HCT116 (cell line): ENCODE measurements around the gene SERPINH1. TPM values are rescaled to one million over a fixed set of nuclear protein-coding genes. Genes with fewer than 3 reads are reported as not detected.

ENCODE experiments used
- ATAC-seq: fragments of 200-7000 bp; cut with Tn5 transposase; 2 replicates; pipeline ENCODE4 v1.9.1; 2020; ENCODE audit warnings: mild to moderate bottlenecking, moderate library complexity
- BruUV-seq: library from RNA; stranded (reverse); fragments of 400-500 nt; replicated peaks from 2 replicates; lab custom pipeline; 2021; lab: Mats Ljungman, UMichigan
- CTCF ChIA-PET: fragments of 300-600 bp; sonication (Branson Sonifier 250); formaldehyde crosslinking; loops from one replicate; lab custom pipeline; 2021; ENCODE audit warnings: antibody characterized with exemption; lab: Charles Lee
- POLR2A ChIA-PET: fragments of 300-600, 350-600 bp; sonication (Branson Sonifier 250); formaldehyde crosslinking; loops from one replicate; lab custom pipeline; 2021; ENCODE audit warnings: antibody characterized with exemption; lab: Charles Lee
- RAD21 ChIA-PET, 2 experiments: fragments of 300-600 bp; sonication (Branson Sonifier 250); formaldehyde crosslinking; loops; one replicate each; lab custom pipeline; 2023; ENCODE audit warnings: low total read pairs in 2 of 2; ENCODE audit not compliant: uncharacterized antibody in 2 of 2, unreplicated experiment in 2 of 2, low non-redundant PET in 1 of 2; lab: Charles Lee
- DNase-seq: peaks from one replicate; pipeline ENCODE4 v3.0.0-alpha.2; 2010; ENCODE audit warnings: low read depth, low spot score
- H2AFZ ChIP-seq: fragments of 200-600 bp; shearing (Covaris generic), sonication (generic); 2 replicates; pipeline ENCODE4 v1.6.1; 2017; ENCODE audit warnings: low read depth, mixed run types, mixed read lengths, antibody characterized with exemption, low read length; ENCODE audit not compliant: poor library complexity, severe bottlenecking
- H3K27ac ChIP-seq: 2 replicates; pipeline ENCODE4 v1.5.1; 2012; ENCODE audit warnings: low read depth, low read length
- H3K27me3 ChIP-seq: fragments of 200-600 bp; sonication (generic); 2 replicates; pipeline ENCODE4 v1.6.1; 2016; ENCODE audit warnings: mixed run types, low read length, mixed read lengths; ENCODE audit not compliant: insufficient read depth
- H3K36me3 ChIP-seq, 2 experiments: fragments of 200-500 bp in 1 of 2; fragments of 200-600 bp in 1 of 2; sonication (Bioruptor generic) in 1 of 2; sonication (generic) in 1 of 2; 2 replicates each; pipeline versions ENCODE4 v1.5.1 to v1.6.1; 2014 to 2016; ENCODE audit warnings: low read length in 2 of 2, inconsistent platforms in 1 of 2, mixed read lengths in 1 of 2, mixed run types in 1 of 2; ENCODE audit not compliant: insufficient read depth in 2 of 2, control insufficient read depth in 1 of 2
- H3K4me1 ChIP-seq, 2 experiments: fragments of 200-600 bp in 1 of 2; sonication (generic) in 1 of 2; 2 replicates each; pipeline versions ENCODE4 v1.5.1 to v1.6.1; 2012 to 2017; ENCODE audit warnings: low read length in 2 of 2, inconsistent platforms in 1 of 2, mild to moderate bottlenecking in 1 of 2, mixed read lengths in 1 of 2, mixed run types in 1 of 2, moderate library complexity in 1 of 2; ENCODE audit not compliant: insufficient read depth in 2 of 2, control insufficient read depth in 1 of 2
- H3K4me2 ChIP-seq: fragments of 200-600 bp; sonication (generic); 2 replicates; pipeline ENCODE4 v1.6.1; 2017; ENCODE audit warnings: mixed run types, low read length, mixed read lengths
- H3K4me3 ChIP-seq, 2 experiments: fragments of 200-600 bp in 1 of 2; sonication (generic) in 1 of 2; replicated peaks in 1 of 2; 2 replicates each; pipeline ENCODE4 v1.5.1; 2011 to 2016; ENCODE audit warnings: low read length in 2 of 2, control low read depth in 1 of 2, low read depth in 1 of 2, mild to moderate bottlenecking in 1 of 2, mixed read lengths in 1 of 2, mixed run types in 1 of 2
- H3K79me2 ChIP-seq: fragments of 200-600 bp; sonication (generic); 2 replicates; pipeline ENCODE4 v1.6.1; 2017; ENCODE audit warnings: mild to moderate bottlenecking, mixed run types, low read length, moderate library complexity, mixed read lengths; ENCODE audit not compliant: insufficient read depth
- H3K9ac ChIP-seq: fragments of 200-600 bp; sonication (generic); 2 replicates; pipeline ENCODE4 v1.6.1; 2016; ENCODE audit warnings: low read length, mixed read lengths
- H3K9me2 ChIP-seq: fragments of 200-600 bp; sonication (generic), shearing (Covaris generic); 2 replicates; pipeline ENCODE4 v1.6.1; 2017; ENCODE audit warnings: mixed run types, mild to moderate bottlenecking, moderate library complexity; ENCODE audit not compliant: insufficient read depth
- H3K9me3 ChIP-seq, 2 experiments: fragments of 200-500 bp in 1 of 2; fragments of 200-600 bp in 1 of 2; sonication (Bioruptor generic) in 1 of 2; sonication (generic) in 1 of 2; 2 replicates each; pipeline ENCODE4 v1.6.1; 2014 to 2017; ENCODE audit warnings: low read length in 2 of 2, mixed read lengths in 2 of 2, inconsistent platforms in 1 of 2, low read depth in 1 of 2, mild to moderate bottlenecking in 1 of 2, mixed run types in 1 of 2, moderate library complexity in 1 of 2; ENCODE audit not compliant: control insufficient read depth in 1 of 2, insufficient read depth in 1 of 2
- H4K20me1 ChIP-seq: fragments of 200-600 bp; sonication (generic), shearing (Covaris generic); 2 replicates; pipeline ENCODE4 v1.6.1; 2017; ENCODE audit warnings: mixed run types, mild to moderate bottlenecking, moderate library complexity; ENCODE audit not compliant: insufficient read depth
- ATF3 ChIP-seq: IDR thresholded peaks from 2 replicates; pipeline ENCODE4 v1.6.1; 2012
- CEBPB ChIP-seq: IDR thresholded peaks from 2 replicates; pipeline ENCODE4 v1.6.1; 2012; ENCODE audit warnings: low read depth
- CTCF ChIP-seq, 3 experiments: fragments of 200-600 bp in 1 of 3; sonication (generic) in 1 of 3; IDR thresholded peaks in 2 of 3; conservative IDR thresholded peaks in 1 of 3; 2 replicates each; pipeline ENCODE4 v1.5.1; 2012 to 2017; ENCODE audit warnings: low read depth in 2 of 3, low read length in 2 of 3, antibody characterized with exemption in 1 of 3, borderline replicate concordance in 1 of 3, control low read depth in 1 of 3, mild to moderate bottlenecking in 1 of 3, mixed read lengths in 1 of 3, mixed run types in 1 of 3, moderate library complexity in 1 of 3; ENCODE audit not compliant: insufficient read depth in 1 of 3
- EZH2phosphoT487 ChIP-seq: fragments of 200-600 bp; IDR thresholded peaks from 2 replicates; pipeline ENCODE4 v1.6.1; 2018; ENCODE audit warnings: antibody characterized with exemption, borderline replicate concordance
- YY1 ChIP-seq: IDR thresholded peaks from 2 replicates; pipeline ENCODE4 v1.6.1; 2011; ENCODE audit warnings: low read length, low read depth, moderate library complexity, mild to moderate bottlenecking; ENCODE audit not compliant: insufficient replicate concordance; ENCODE audit errors: extremely low read depth
- ZBTB33 ChIP-seq: IDR thresholded peaks from 2 replicates; pipeline ENCODE4 v1.6.1; 2011; ENCODE audit warnings: mild to moderate bottlenecking, low read length, moderate library complexity; ENCODE audit not compliant: insufficient replicate concordance; ENCODE audit errors: extremely low read depth
- ZFX ChIP-seq: fragments of 450-650 bp; IDR thresholded peaks from 2 replicates; pipeline ENCODE4 v1.6.1; 2017
- ZNF274 ChIP-seq: fragments of 200-500 bp; sonication (Bioruptor generic); IDR thresholded peaks from 2 replicates; pipeline ENCODE4 v1.6.1; 2014; ENCODE audit warnings: mild to moderate bottlenecking, low read depth, low read length, inconsistent platforms
- intact Hi-C: fragments of 100-400 bp; cut with micrococcal nuclease; formaldehyde crosslinking; loops from 2 replicates; pipeline ENCODE4 v1.10.0; 2022
- total RNA-seq: library from RNA; stranded (reverse); gene quantifications from one replicate; pipeline ENCODE4 v1.2.1, GENCODE V29; 2021; ENCODE audit not compliant: unreplicated experiment

SERPINH1 gene
- total RNA-seq, 1 experiment from 2014 or later: 84.9 TPM

- TF ChIP-seq ZBTB33 (no peak), CEBPB (no peak), EZH2phosphoT487 (no peak)
Observed at GRCh38 chr11:75542088-75542438, 20.0 kb upstream of the SERPINH1 start (continued).

GRCh38 chr11:75543806-75544205 is 18.2 kb upstream of the SERPINH1 start:
- no peaks in the 10 kb centered on the region for H3K79me2 ChIP-seq
- BruUV-seq: no TSS peak
- no peak overlapping the region for H3K4me3 ChIP-seq
- TF ChIP-seq ZBTB33: no peak
- TF ChIP-seq ATF3: no peak
- no peak for TF ChIP-seq ZNF274
- no peak for TF ChIP-seq ZFX
- TF ChIP-seq CTCF (IDR thresholded peaks at IDR 0.05 in 2 of 3, conservative IDR thresholded peaks at IDR 0.05 in 1 of 3; ENCODE audit: borderline replicate concordance in 1 of 3, insufficient read depth in 1 of 3, low read depth in 2 of 3, low read length in 2 of 3): no peak
- TF ChIP-seq YY1: no peak
- ATAC-seq: peak; percentile 40; the same call in 1 of the 2 replicates
- POLR2A ChIA-PET: no interaction called here
- H3K27me3 ChIP-seq: no peaks in the 10 kb centered on the region
- H3K4me1 ChIP-seq: peaks cover 0 to 20% of the 10 kb centered on the region in 2 experiments; a peak in 3 of 4 replicates
- RAD21 ChIA-PET: no interaction called here
- intact Hi-C loops: no loop called here
- no peaks in the 10 kb centered on the region for H3K9me3 ChIP-seq
- H3K4me2 ChIP-seq: no peak overlapping the region
- CTCF ChIA-PET: no interaction called here
- no peaks in the 10 kb centered on the region for H4K20me1 ChIP-seq
- no peaks in the 10 kb centered on the region for H3K9me2 ChIP-seq
- no peak overlapping the region for H3K27ac ChIP-seq
- no peak overlapping the region for H2AFZ ChIP-seq
- no peak for DNase-seq
- H3K36me3 ChIP-seq: no peaks in the 10 kb centered on the region
- H3K9ac ChIP-seq: no peak overlapping the region
